Measurements from ENCODE around the gene KIF6. TPM values are rescaled to one million over a fixed set of nuclear protein-coding genes. Genes with fewer than 3 reads are reported as not detected.

KIF6 gene
- total RNA-seq, 4 donors from 2014 or later, result 0.83 to 2.6 (median 1.1) TPM

- TF ChIP-seq CTCF (IDR thresholded peaks at IDR 0.05) (no peak), EP300 (IDR thresholded peaks at IDR 0.05) (no peak), POLR2A (IDR thresholded peaks at IDR 0.05; ENCODE audit: low read depth) (no peak), POLR2AphosphoS5 (IDR thresholded peaks at IDR 0.05) (no peak)
- Histone ChIP-seq H3K27ac (replicated peaks in 1 of 4) (no peak overlapping the region), H3K4me3 (no peak overlapping the region), H3K27me3 (peaks cover 0 to 21% (median 0%) of the 10 kb centered on the region in 4 donors), H3K36me3 (no peaks in the 10 kb centered on the region), H3K4me1 (peaks cover 0 to 3% (median 0%) of the 10 kb centered on the region in 4 donors), H3K9me3 (no peaks in the 10 kb centered on the region)
- 49% methylated on average over 8 of the region's 8 CpGs for WGBS
- intact Hi-C loops (cut with DNase I), result no loop called here
- DNase-seq (ENCODE audit: extremely low spot score), result no peak
Measured at GRCh38 chr6:39280247-39280731, 444.9 kb downstream of the KIF6 start.

Small RNA genes lying within 50 kb of the gene (small RNA-seq; reads per million reads assigned to genes)
- gene RNU1-54P, result 0 reads per million in 3 donors

Other genes with a start within 250 kb of the KIF6 start
- 100 to 1,000 TPM; 221 to 446 (median 392) TPM for gene DAAM2, start 67.0 kb upstream of the KIF6 start, total RNA-seq
- gene MOCS1, start 209.1 kb upstream of the KIF6 start, total RNA-seq, result 10 to 100 TPM; 19.1 to 37.3 (median 28.0) TPM

All from esophagus muscularis mucosa (tissue), 4 donors.